Stimulated activated CD8-positive, alpha-beta memory T cell treated with anti-CD3 and anti-CD28 coated beads, Interleukin-12 subunit alpha, Interleukin-12 subunit beta, amount 100 ng/mL, for 4 hours (primary cell): ENCODE results near the gene RPL18.
"Not testable (repeated sequence)": the region's sequence is repeated elsewhere in the genome, so short reads cannot be mapped to it uniquely, and the experiment has no call there.

ENCODE experiments used
- DNase-seq: peaks from one replicate; pipeline ENCODE4 v3.0.0-alpha.2; 2020; ENCODE audit warnings: low read depth

The RPL18 gene

DNA sequence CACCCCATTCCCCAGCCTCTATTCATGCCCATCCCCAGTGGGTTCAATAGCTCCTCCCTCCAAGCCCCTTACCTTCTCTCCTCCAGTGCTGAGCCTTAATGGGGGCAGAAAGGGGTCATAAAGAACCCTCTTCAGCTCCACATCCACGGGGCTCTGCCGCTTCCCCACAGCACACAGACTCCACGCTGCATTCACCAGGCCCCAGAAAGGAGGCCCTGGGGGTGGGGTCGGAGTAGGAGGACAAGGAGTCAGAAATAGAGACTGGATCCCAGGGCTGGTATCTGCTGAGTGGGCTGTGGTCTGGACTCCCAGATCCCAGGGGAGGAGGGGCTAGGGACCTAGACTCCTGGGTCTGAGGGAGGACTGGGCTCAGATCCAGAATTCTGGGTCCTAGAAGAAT is 25.4 kb upstream of the RPL18 start:
- DNase-seq: no peak

DNA sequence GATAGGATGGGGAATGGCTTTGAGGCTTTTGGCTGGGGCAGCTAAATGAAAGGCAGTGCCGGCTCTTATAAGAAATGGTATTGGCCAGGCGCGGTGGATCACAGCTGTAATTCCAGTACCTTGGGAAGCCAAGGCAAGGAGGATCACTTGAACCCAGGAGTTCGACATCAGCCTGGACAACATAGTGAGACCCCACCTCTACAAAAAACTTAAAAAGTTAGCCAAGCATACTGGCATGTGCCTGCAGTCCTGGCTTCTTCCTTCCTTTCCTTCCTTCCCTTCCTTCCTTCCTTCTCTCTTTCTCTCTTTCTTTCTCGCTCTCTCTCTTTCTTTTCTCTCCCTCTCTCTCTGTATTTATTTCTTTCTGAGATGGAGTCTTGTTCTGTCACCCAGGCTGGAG is 23.9 kb upstream of the RPL18 start:
- no peak for DNase-seq

DNA sequence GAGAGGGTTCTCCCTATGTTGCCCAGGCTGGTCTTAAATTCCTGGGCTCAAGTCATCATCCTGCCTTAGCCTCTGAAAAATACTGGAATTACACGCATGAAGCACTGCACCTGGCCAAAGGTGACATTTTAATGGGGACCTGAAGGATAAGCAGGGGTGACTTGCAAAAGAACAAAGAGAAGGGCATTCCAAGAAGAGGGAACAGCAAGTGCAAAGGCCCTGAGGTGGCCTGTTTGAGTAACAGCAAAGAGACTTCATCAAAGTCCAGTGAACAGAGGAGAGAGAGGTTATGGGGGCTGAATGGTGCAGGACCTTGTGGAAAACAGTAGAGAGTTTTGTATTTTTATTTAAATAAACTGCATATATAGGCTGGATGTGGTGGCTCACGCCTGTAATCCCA is 22.9 kb upstream of the RPL18 start:
- no peak for DNase-seq

GRCh38 chr19:48639483-48640375 is 20.8 kb upstream of the RPL18 start:
- DNase-seq: no peak

GRCh38 chr19:48638831-48639381 is 19.9 kb upstream of the RPL18 start:
- no peak for DNase-seq

DNA sequence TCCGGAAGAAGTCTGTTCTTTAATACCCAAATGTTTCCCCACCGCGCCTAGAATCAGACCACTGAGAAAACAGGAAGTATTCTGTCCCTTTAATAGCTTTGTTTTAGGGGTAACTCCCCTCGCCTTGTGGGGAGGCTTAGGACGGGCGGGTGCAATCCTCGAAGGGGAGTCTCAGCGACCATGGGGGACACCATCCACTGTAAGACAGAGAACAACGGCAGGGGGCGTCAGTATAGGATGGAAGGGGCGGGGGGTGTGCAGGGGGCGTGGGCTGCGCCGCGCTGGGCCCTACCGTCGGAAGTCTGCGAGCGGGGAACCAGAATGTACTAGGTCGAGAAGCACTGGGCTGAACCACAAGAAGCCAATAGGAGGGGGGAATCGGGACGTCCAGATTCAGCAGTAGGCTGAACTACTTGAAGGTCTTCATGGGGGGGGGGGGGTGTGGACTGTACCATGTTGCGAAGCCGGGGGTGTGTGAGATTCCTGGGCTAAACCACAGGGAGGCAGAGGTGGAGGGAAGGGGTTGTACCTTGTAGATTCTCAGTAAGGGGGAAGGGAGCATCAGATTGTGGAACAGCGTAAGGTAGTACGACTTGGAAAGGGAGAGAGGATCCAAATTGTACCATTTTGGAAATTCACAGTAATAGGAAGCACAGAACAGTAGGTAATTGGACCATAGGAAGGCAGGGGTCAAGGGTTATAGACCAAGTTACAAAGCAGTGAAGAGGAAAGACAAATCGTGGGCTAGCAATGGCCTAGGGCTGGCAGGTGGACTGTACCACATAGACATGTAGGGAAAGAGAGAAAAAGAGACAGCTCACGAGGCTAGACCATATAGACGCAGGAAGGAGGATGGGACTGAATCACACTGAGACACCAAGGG is 19.2 kb upstream of the RPL18 start:
- peak; percentile 66 for DNase-seq

- peak; percentile 99 for DNase-seq
Measured at GRCh38 chr19:48637449-48637947, 18.5 kb upstream of the RPL18 start.

DNA sequence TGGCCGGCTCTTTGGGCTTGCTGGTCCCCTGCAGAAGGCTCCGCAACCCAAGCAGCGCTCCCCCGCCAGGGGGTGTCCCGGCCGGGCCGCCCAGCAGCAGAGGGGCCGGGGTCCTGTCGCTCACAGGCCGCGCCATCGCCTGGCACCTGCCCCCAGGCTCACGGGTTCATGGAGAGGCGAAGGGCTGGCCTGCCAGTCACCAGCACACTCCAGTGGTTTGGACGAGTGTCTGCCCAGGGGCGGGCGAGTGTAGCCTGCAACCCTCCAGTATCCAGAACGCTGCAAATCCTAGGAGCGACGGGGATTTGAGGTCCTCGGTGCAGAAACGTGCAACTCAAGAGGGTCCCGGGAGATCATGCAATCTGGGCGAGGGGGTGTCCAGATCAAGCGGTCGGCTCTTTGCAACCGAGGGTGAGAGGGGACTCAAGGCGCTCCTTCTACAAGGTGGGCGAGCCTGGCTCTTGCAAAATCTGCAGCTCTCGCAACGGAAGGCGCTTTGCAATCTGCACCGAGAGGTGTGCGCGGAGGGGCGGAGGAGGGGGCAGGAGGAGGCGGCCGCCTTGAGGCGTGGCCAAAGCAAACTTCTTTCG is 18.0 kb upstream of the RPL18 start, which contains the start of gene DBP:
Gene DBP (minus strand): TSS at position 521 of the 590 bp plus-strand sequence. CDS start 385 bp downstream, at position 136.
- DNase-seq: no peak

DNA sequence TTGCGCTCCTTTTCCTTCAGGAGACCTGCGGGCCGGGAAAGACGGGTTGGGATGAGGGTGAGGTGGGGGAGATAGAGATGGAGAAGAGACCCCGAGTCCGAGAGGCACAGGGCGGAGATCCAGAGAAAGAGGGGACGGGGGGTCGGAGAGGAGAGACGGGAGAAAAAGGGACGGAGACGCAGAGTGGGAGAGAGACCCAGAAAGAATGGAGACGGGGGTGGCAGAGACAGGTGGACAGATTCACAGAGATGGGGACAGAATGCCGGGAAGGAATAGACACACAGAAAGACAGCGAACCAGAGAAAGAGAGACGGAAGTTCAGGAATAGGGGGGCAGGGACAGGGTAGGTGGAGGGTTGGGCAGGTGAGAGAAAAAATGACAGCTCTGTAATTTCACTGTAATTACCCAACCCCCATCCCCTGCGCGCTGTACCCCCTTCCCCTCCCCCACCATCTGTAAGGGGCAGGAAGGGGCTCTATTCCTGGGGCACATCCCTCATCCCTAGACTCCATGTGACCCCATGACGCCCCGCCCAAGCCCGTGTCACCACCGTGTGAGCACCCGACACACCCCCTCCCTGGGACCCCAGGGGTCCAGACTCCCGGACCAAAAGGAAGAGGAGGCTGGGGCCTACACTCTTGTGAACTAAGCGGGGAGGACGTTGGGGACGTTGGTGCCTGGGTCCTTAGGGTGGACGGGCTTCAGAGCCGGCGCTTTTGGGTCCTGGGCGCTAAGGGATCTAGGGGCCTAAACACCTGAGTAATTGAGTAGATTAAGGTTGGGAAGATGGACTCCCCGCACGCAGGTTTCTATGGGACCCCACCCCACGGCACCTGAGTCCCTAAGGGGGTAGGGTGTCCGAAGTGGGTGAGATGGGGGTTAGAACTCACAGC is 17.2 kb upstream of the RPL18 start:
- DNase-seq: no peak

DNA sequence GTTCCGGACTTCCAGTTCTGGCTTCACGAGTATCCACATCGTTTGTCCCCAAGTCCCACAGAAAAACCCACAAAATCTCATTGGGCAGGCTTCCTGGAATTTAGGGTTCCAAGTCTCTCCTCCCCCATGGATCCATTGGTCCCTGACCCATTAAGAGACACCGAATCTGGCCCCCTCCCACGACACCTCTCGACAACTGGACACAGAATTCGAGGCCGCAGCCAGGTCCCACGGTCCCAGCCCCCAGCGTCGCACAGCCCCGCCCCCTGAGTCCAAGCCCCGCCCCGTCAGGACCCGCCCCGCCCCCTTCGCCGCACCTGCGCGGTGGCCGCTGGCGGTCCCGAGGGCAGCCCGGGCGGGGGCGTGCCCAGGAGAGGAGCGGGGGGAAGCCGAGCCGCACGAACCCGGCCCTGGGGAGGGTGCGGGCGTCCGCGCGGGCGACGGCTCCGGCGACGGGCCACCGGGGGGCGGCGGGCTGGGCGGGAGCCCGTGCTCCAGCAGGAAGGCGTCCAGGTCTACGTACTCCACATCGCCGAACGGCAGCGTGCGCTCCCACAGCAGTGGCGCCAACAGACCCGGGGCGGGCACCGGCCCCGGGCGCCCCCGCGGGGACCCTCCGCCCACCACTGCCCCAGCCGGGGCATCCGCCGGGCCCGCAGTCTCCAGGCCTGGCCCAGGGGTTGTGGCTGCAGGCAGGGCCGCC is 16.4 kb upstream of the RPL18 start:
- DNase-seq: peak; percentile 66

GRCh38 chr19:48634424-48635262 is 15.7 kb upstream of the RPL18 start:
- DNase-seq: peak; percentile 84

DNA sequence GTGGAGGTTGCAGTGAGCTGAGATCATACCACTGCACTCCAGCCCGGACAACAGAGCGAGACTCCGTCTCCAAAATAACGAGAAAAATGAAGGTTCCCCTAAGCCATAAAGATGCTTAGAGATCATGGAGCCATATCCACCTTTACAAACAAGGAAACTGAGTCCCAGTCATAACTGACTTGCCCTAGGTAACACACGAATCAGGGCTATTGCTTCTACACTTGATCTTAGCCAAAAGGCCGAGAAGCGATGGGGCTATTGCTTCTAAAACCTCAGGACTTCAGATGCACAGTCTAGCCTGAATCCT is 15.0 kb upstream of the RPL18 start:
- no peak for DNase-seq

- no peak for DNase-seq
Measured at GRCh38 chr19:48633148-48634035, 14.4 kb upstream of the RPL18 start.

DNA sequence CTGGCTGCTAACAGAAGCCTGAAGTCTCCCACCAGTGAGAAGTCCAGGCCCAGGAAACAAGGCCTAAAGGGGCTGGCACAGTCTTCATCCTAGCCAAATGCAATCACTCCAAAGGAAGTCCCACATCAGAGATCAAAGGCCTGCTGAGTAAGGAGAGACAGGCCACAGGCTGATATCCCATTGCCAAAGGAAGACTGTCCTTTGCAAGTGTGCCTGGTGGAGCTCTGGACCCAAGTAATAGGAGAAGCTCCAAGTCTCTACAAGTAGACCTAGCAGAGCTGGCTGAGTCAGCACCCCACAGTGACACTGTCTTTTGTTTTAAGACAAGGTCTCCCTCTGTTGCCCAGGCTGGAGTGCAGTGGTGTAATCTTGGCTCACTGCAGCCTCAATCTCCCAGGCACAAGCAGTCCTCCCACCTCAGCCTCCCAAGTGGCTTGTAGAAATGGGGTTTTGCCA is 13.7 kb upstream of the RPL18 start:
- DNase-seq: no peak

DNA sequence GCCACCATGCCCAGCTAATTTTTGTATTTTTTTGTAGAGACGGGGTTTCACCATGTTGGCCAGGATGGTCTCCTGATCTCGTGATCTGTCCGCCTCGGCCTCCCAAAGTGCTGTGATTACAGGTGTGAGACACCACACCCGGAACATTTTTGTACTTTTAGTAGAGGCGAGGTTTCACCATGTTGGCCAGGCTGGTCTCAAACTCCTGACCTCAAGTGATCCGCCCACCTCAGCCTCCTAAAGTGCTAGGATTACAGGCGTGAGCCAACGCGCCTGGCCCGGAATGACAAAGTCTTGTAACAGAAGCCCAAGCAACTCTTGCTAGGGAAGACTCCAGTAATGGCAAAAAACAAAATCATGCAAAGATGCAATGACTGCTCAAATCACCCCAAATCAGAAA is 13.3 kb upstream of the RPL18 start:
- not testable (repeated sequence) for DNase-seq

GRCh38 chr19:48631225-48631624 is 12.2 kb upstream of the RPL18 start:
- DNase-seq: no peak

GRCh38 chr19:48630296-48631063 is 11.5 kb upstream of the RPL18 start:
- DNase-seq: no peak
